H1 (cell line): ENCODE results near the gene SND1.

Experiments used
- CTCF ChIP-seq, 3 experiments: IDR thresholded peaks; 1 replicate in 2 of 3; 2 replicates in 1 of 3; pipeline versions ENCODE4 v1.5.1 to v1.6.1; 2011; ENCODE audit warnings: low read length in 3 of 3, mild to moderate bottlenecking in 3 of 3, inconsistent platforms in 2 of 3, low read depth in 1 of 3, moderate library complexity in 1 of 3; ENCODE audit not compliant: insufficient read depth in 1 of 3; ENCODE audit errors: control extremely low read depth in 1 of 3
- GTF2F1 ChIP-seq: IDR thresholded peaks from 2 replicates; pipeline ENCODE4 v1.6.1; 2012; ENCODE audit warnings: low read depth, low read length, improper control_type of control experiment, borderline replicate concordance
- JUN ChIP-seq: IDR thresholded peaks from 2 replicates; pipeline ENCODE4 v1.6.1; 2011; ENCODE audit warnings: low read depth, mild to moderate bottlenecking, improper control_type of control experiment, low read length
- MAFK ChIP-seq: IDR thresholded peaks from 2 replicates; pipeline ENCODE4 v1.6.1; 2012; ENCODE audit warnings: low read depth, mild to moderate bottlenecking, improper control_type of control experiment, low read length
- PHF8 ChIP-seq: fragments of 200-600 bp; sonication (generic); conservative IDR thresholded peaks from 2 replicates; pipeline ENCODE4 v1.7.1; 2012; ENCODE audit warnings: low read depth, mild to moderate bottlenecking, inconsistent platforms, low read length, moderate library complexity
- POLR2AphosphoS5 ChIP-seq: IDR thresholded peaks from 2 replicates; pipeline ENCODE4 v1.6.1; 2011; ENCODE audit warnings: low read depth, low read length
- TF ChIP-seq, protein P1 (sequence below): IDR thresholded peaks from 2 replicates; pipeline ENCODE4 v1.6.1; 2012; ENCODE audit warnings: inconsistent platforms

DNA sequence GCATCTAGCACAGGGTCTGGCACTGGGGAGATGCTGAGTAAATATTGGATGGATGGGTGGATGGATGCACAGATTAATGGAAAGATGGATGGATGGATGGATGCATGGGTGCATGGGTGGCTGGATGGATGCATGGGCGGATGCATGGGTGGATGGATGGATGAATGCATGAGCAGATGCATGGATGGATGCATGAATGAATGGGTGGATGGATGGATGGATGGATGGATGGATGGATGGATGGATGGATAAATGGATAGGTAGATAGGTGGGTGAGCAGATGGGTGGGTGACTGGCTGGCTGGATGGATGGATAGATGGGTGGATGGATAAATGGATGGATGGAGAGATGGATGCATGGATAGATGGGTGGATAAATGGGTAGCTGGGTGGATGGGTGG, 39.7 kb upstream of the SND1 start:
- TF ChIP-seq CTCF (IDR thresholded peaks at IDR 0.05; ENCODE audit: control extremely low read depth in 1 of 3, insufficient read depth in 1 of 3, low read depth in 1 of 3, low read length in 3 of 3) (no peak), GTF2F1 (no peak), MAFK (no peak), JUN (no peak), PHF8 (no peak), POLR2AphosphoS5 (no peak)
- TF ChIP-seq, protein P1, sequence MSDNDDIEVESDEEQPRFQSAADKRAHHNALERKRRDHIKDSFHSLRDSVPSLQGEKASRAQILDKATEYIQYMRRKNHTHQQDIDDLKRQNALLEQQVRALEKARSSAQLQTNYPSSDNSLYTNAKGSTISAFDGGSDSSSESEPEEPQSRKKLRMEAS = no peak
